GM21737 (cell line): ENCODE measurements around the gene LGR6.

Source experiments
- ATAC-seq: cut with Tn5 transposase; IDR thresholded peaks from one replicate; pipeline ENCODE4 v1.9.1; 2021; ENCODE audit warnings: mild to moderate bottlenecking, moderate library complexity; ENCODE audit not compliant: unreplicated experiment

The LGR6 gene

GRCh38 chr1:202281316-202282024, 87.9 kb downstream of the LGR6 start:
- no peak for ATAC-seq

GRCh38 chr1:202282025-202282371, 88.4 kb downstream of the LGR6 start:
- ATAC-seq = no peak

GRCh38 chr1:202282596-202283283, 89.1 kb downstream of the LGR6 start:
- no peak for ATAC-seq

- no peak for ATAC-seq
Observed at GRCh38 chr1:202283379-202283844, 89.8 kb downstream of the LGR6 start.

GRCh38 chr1:202283991-202284390, 90.4 kb downstream of the LGR6 start:
- ATAC-seq = no peak

- no peak for ATAC-seq
Observed at GRCh38 chr1:202285908-202286307, 92.3 kb downstream of the LGR6 start.

- no peak for ATAC-seq
Observed at GRCh38 chr1:202286622-202287097, 93.1 kb downstream of the LGR6 start.

GRCh38 chr1:202287196-202287595, 93.6 kb downstream of the LGR6 start:
- ATAC-seq = no peak

- ATAC-seq = no peak
Observed at GRCh38 chr1:202288177-202288576, 94.6 kb downstream of the LGR6 start.

GRCh38 chr1:202289009-202289408, 95.4 kb downstream of the LGR6 start:
- ATAC-seq = no peak

- ATAC-seq = no peak
Observed at GRCh38 chr1:202291001-202291400, 97.4 kb downstream of the LGR6 start.

GRCh38 chr1:202291961-202292712, 98.5 kb downstream of the LGR6 start:
- no peak for ATAC-seq

GRCh38 chr1:202292773-202293172, 99.2 kb downstream of the LGR6 start:
- ATAC-seq = no peak

GRCh38 chr1:202293569-202293968, 100.0 kb downstream of the LGR6 start:
- no peak for ATAC-seq

- no peak for ATAC-seq
Observed at GRCh38 chr1:202302166-202302565, 108.6 kb downstream of the LGR6 start.

- no peak for ATAC-seq
Observed at GRCh38 chr1:202304375-202304774, 110.8 kb downstream of the LGR6 start.

- no peak for ATAC-seq
Observed at GRCh38 chr1:202305168-202305567, 111.6 kb downstream of the LGR6 start.

GRCh38 chr1:202306535-202307345, 113.1 kb downstream of the LGR6 start:
- ATAC-seq = no peak

- ATAC-seq = no peak
Observed at GRCh38 chr1:202310071-202310725, 116.6 kb downstream of the LGR6 start.

GRCh38 chr1:202310746-202311145, 117.1 kb downstream of the LGR6 start:
- ATAC-seq = no peak
